ENCODE data around the gene CSK. TPM values are rescaled to one million over a fixed set of nuclear protein-coding genes. Genes with fewer than 3 reads are reported as not detected.

The CSK gene
- total RNA-seq, 2 experiments from 2014 or later, result 112 to 355 TPM

DNA sequence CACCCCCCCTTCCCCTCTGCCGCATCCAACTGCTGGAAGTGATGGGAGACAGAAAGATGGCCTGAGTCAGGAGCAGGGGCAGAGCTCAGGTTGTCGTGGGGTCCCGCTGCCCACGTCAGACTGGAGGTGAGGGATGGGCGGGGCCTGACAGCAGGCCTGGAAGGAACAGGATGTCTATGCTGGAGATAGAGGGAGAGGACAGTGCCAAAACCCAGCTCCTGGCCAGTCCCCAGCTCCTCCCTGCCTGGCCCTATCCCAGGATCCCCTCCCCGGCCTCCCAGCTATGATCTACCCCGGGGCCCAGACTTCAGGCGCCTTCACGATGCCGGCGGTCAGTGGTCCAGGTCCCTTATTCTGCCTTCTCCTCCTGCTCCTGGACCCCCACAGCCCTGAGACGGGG lies 30.7 kb downstream of the CSK start, which contains the start of gene LMAN1L:
Gene LMAN1L (plus strand): TSS at position 303 of the 400 bp plus-strand sequence. CDS start 20 bp downstream, at position 323.
- no TSS peak for BruUV-seq (replicated peaks)
- ChIA-PET POLR2A (no interaction called here), CTCF (ENCODE audit: unreplicated experiment) (no interaction called here)
- no peaks in the 10 kb centered on the region for H3K9me2 ChIP-seq (ENCODE audit: insufficient read depth, low read length)
- no peaks in the 10 kb centered on the region for H4K20me1 ChIP-seq (ENCODE audit: insufficient read depth, low read length)
- no peak for TF ChIP-seq EZH2phosphoT487 (IDR thresholded peaks at IDR 0.05; ENCODE audit: borderline replicate concordance, low read depth, low read length)
- TF ChIP-seq, protein P1, sequence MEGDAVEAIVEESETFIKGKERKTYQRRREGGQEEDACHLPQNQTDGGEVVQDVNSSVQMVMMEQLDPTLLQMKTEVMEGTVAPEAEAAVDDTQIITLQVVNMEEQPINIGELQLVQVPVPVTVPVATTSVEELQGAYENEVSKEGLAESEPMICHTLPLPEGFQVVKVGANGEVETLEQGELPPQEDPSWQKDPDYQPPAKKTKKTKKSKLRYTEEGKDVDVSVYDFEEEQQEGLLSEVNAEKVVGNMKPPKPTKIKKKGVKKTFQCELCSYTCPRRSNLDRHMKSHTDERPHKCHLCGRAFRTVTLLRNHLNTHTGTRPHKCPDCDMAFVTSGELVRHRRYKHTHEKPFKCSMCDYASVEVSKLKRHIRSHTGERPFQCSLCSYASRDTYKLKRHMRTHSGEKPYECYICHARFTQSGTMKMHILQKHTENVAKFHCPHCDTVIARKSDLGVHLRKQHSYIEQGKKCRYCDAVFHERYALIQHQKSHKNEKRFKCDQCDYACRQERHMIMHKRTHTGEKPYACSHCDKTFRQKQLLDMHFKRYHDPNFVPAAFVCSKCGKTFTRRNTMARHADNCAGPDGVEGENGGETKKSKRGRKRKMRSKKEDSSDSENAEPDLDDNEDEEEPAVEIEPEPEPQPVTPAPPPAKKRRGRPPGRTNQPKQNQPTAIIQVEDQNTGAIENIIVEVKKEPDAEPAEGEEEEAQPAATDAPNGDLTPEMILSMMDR (conservative IDR thresholded peaks at IDR 0.05; ENCODE audit: low read length), result no peak
- H3K36me3 ChIP-seq (ENCODE audit: insufficient read depth, low read length), result no peaks in the 10 kb centered on the region
- H3K4me1 ChIP-seq (ENCODE audit: insufficient read depth, low read length, poor library complexity, severe bottlenecking), result peaks cover 12% of the 10 kb centered on the region
- no peak within 1 kb of the TSS for H3K4me3 ChIP-seq (ENCODE audit: low read depth, low read length, poor library complexity, severe bottlenecking)
- H3K9me3 ChIP-seq (ENCODE audit: low read length), result no peaks in the 10 kb centered on the region
- H3K4me2 ChIP-seq (ENCODE audit: low read length), result no peak within 1 kb of the TSS
- no peak for DNase-seq (ENCODE audit: low spot score)
- no peak within 1 kb of the TSS for H3K27ac ChIP-seq (ENCODE audit: low read depth, low read length, poor library complexity, severe bottlenecking)
- no peak within 1 kb of the TSS for H2AFZ ChIP-seq (ENCODE audit: low read length)
- no peaks in the 10 kb centered on the region for H3K79me2 ChIP-seq (ENCODE audit: insufficient read depth, low read depth, low read length)
- intact Hi-C loops (cut with micrococcal nuclease; ENCODE audit: unreplicated experiment), result no loop called here

GRCh38 chr15:74815121-74815934 lies 33.4 kb downstream of the CSK start:
- Histone ChIP-seq H3K4me1 (ENCODE audit: insufficient read depth, low read length, poor library complexity, severe bottlenecking) (peaks cover 18% of the 10 kb centered on the region), H4K20me1 (ENCODE audit: insufficient read depth, low read length) (no peaks in the 10 kb centered on the region), H3K4me2 (ENCODE audit: low read length) (no peak overlapping the region), H3K36me3 (ENCODE audit: insufficient read depth, low read length) (no peaks in the 10 kb centered on the region), H2AFZ (ENCODE audit: low read length) (no peak overlapping the region), H3K4me3 (ENCODE audit: low read depth, low read length, poor library complexity, severe bottlenecking) (no peak overlapping the region), H3K27ac (ENCODE audit: low read depth, low read length, poor library complexity, severe bottlenecking) (no peak overlapping the region), H3K9me3 (ENCODE audit: low read length) (no peaks in the 10 kb centered on the region), H3K9me2 (ENCODE audit: insufficient read depth, low read length) (no peaks in the 10 kb centered on the region), H3K79me2 (ENCODE audit: insufficient read depth, low read depth, low read length) (no peaks in the 10 kb centered on the region)
- DNase-seq (ENCODE audit: low spot score), result no peak
- intact Hi-C loops (cut with micrococcal nuclease; ENCODE audit: unreplicated experiment), result no loop called here
- BruUV-seq (replicated peaks), result no TSS peak
- TF ChIP-seq EZH2phosphoT487 (IDR thresholded peaks at IDR 0.05; ENCODE audit: borderline replicate concordance, low read depth, low read length), result no peak
- TF ChIP-seq, protein P1 (conservative IDR thresholded peaks at IDR 0.05; ENCODE audit: low read length), result no peak
- POLR2A ChIA-PET, result interaction anchor here (0.6 kb wide), 2 partner anchors 55 to 636 kb away, joined by 4 to 7 read pairs; partner anchors contain the start of gene SIN3A
- CTCF ChIA-PET (ENCODE audit: unreplicated experiment), result no interaction called here

DNA sequence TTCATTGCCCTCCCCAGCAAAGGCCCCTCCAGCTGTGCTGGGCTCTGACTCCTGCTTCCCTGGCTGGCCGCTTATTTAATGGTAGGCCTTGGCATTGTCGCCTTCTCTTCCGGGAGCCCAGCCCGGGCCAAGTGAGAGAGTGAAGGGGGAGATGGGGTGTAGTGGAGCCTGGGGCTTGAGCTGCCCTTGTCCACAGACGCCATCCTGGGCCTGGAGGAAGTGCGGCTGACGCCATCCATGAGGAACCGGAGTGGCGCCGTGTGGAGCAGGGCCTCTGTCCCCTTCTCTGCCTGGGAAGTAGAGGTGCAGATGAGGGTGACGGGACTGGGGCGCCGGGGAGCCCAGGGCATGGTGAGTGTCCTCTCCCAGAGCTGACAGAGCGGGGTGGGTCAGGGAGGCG lies 34.1 kb downstream of the CSK start:
- ChIA-PET CTCF (ENCODE audit: unreplicated experiment) (no interaction called here), POLR2A (no interaction called here)
- H3K9me2 ChIP-seq (ENCODE audit: insufficient read depth, low read length), result no peaks in the 10 kb centered on the region
- no peak overlapping the region for H3K4me3 ChIP-seq (ENCODE audit: low read depth, low read length, poor library complexity, severe bottlenecking)
- no peaks in the 10 kb centered on the region for H4K20me1 ChIP-seq (ENCODE audit: insufficient read depth, low read length)
- H3K36me3 ChIP-seq (ENCODE audit: insufficient read depth, low read length), result no peaks in the 10 kb centered on the region
- no peak overlapping the region for H3K27ac ChIP-seq (ENCODE audit: low read depth, low read length, poor library complexity, severe bottlenecking)
- TF ChIP-seq EZH2phosphoT487 (IDR thresholded peaks at IDR 0.05; ENCODE audit: borderline replicate concordance, low read depth, low read length), result no peak
- TF ChIP-seq, protein P1 (conservative IDR thresholded peaks at IDR 0.05; ENCODE audit: low read length), result no peak
- H3K4me2 ChIP-seq (ENCODE audit: low read length), result no peak overlapping the region
- intact Hi-C loops (cut with micrococcal nuclease; ENCODE audit: unreplicated experiment), result no loop called here
- no peaks in the 10 kb centered on the region for H3K9me3 ChIP-seq (ENCODE audit: low read length)
- DNase-seq (ENCODE audit: low spot score), result no peak
- no TSS peak for BruUV-seq (replicated peaks)
- H3K79me2 ChIP-seq (ENCODE audit: insufficient read depth, low read depth, low read length), result no peaks in the 10 kb centered on the region
- H3K4me1 ChIP-seq (ENCODE audit: insufficient read depth, low read length, poor library complexity, severe bottlenecking), result peaks cover 25% of the 10 kb centered on the region
- H2AFZ ChIP-seq (ENCODE audit: low read length), result no peak overlapping the region

All from OCI-LY7 (cell line).